Endodermal cell (in vitro differentiated cells): ENCODE measurements around the gene SEMA5A. TPM values are rescaled to one million over a fixed set of nuclear protein-coding genes. Genes with fewer than 3 reads are reported as not detected.

Source experiments
- DNase-seq: peaks from one replicate; pipeline ENCODE4 v3.0.0-alpha.2; 2017
- H3K27ac ChIP-seq: 2 replicates; pipeline ENCODE4 v1.5.1; 2013; ENCODE audit warnings: mild to moderate bottlenecking, low read depth, low read length, moderate library complexity
- H3K27me3 ChIP-seq: 2 replicates; pipeline ENCODE4 v1.6.1; 2013; ENCODE audit warnings: mild to moderate bottlenecking, low read length, moderate library complexity; ENCODE audit not compliant: insufficient read depth, control insufficient read depth, poor library complexity, severe bottlenecking
- H3K36me3 ChIP-seq: 2 replicates; pipeline ENCODE4 v1.7.0; 2013; ENCODE audit warnings: mild to moderate bottlenecking, low read length, moderate library complexity; ENCODE audit not compliant: control insufficient read depth, insufficient read depth
- H3K4me1 ChIP-seq: one replicate; pipeline ENCODE4 v1.7.0; 2013; ENCODE audit warnings: low read length; ENCODE audit not compliant: control insufficient read depth, insufficient read depth
- H3K4me3 ChIP-seq: 2 replicates; pipeline ENCODE4 v1.5.1; 2013; ENCODE audit warnings: mild to moderate bottlenecking, low read length, moderate library complexity
- H3K9ac ChIP-seq: 2 replicates; pipeline ENCODE4 v1.6.1; 2013; ENCODE audit warnings: mild to moderate bottlenecking, low read length, moderate library complexity; ENCODE audit not compliant: poor library complexity, severe bottlenecking; ENCODE audit errors: extremely low read depth
- H3K9me3 ChIP-seq: 2 replicates; pipeline ENCODE4 v1.6.1; 2013; ENCODE audit warnings: mild to moderate bottlenecking, low read length, moderate library complexity; ENCODE audit not compliant: control insufficient read depth
- H3K27ac Mint-ChIP-seq: 2 replicates; pipeline ENCODE4 v1.8.0; 2020; ENCODE audit warnings: mixed read lengths
- H3K27me3 Mint-ChIP-seq: 2 replicates; pipeline ENCODE4 v1.8.0; 2021; ENCODE audit warnings: mild to moderate bottlenecking, mixed read lengths; ENCODE audit not compliant: insufficient read depth
- H3K36me3 Mint-ChIP-seq: 2 replicates; pipeline ENCODE4 v1.8.0; 2020; ENCODE audit warnings: low read depth, mixed read lengths
- H3K4me1 Mint-ChIP-seq: 2 replicates; pipeline ENCODE4 v1.8.0; 2020; ENCODE audit warnings: mixed read lengths
- H3K4me3 Mint-ChIP-seq: 2 replicates; pipeline ENCODE4 v1.8.0; 2020; ENCODE audit warnings: mild to moderate bottlenecking, moderate library complexity, mixed read lengths
- H3K9me3 Mint-ChIP-seq: 2 replicates; pipeline ENCODE4 v1.8.0; 2020; ENCODE audit warnings: mild to moderate bottlenecking, mixed read lengths
- WGBS, 2 experiments: methylation state at CpG; one replicate each; pipeline versions ENCODE4 v1.1.5 to v1.1.7; 2013; ENCODE audit warnings: missing lambda C conversion rate in 2 of 2, mixed read lengths in 1 of 2; ENCODE audit not compliant: insufficient coverage in 1 of 2, insufficient read length in 1 of 2; 5-methylcytosine and 5-hydroxymethylcytosine counted together
- total RNA-seq, 2 donors: library from RNA; stranded (reverse); fragmentation: NEBNext Ultra II Directional in 1 of 2; extraction: Animal tissue kit (Norgen Biotek cat#: 25700) in 1 of 2; gene quantifications; 2 replicates in 1 of 2; 3 replicates in 1 of 2; pipeline ENCODE4 v1.2.1, GENCODE V29; 2021
- TF ChIP-seq, protein P1 (sequence below): fragments of 200-600 bp; sonication (generic); conservative IDR thresholded peaks from 2 replicates; pipeline ENCODE4 v1.5.0; 2021; ENCODE audit warnings: antibody characterized with exemption, mild to moderate bottlenecking

Gene SEMA5A
- total RNA-seq, 2 donors from 2014 or later = 46.8 to 77.8 TPM

DNA sequence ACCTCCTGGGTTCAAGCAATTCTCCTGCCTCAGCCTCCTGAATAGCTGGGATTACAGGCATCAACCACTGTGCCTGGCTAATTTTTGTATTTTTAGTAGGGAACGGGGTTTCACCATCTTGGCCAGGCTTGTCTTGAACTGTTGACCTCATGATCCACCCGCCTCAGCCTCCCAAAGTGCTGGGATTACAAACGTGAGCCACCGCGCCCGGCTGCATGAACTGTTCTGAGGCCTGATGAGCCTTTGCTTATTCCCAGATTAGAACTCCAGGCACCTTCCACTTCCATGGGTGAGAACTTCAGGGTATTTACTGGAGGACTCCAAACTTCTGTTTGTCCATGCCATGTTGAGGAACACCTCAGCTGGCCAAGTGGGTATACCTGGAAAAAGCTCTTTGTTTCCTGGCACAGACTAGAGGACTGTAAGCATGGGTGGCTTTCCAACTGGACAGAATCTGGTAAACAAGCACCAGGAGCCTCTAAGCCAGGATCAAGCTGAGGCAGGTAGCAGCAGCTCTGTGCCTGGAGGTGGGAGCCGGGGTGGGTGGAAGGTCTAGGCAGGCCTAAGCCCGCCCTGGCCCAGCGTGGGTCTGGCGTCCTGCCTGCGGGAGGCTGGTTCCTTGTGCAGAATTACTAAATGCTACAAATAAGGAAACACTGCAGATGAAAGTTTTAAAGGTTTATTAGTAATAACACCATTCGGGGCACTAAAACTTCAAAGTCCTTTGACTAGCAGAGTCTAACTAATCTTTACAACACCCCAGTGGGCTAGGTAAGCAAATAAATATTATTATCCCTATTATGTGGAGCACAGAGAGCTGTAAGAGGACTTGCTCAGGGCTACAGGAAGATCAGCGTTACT is 78.4 kb downstream of the SEMA5A start:
- Mint-ChIP-seq H3K36me3 (peaks cover 7% of the 10 kb centered on the region), H3K27ac (no peak overlapping the region), H3K4me1 (peaks cover 9% of the 10 kb centered on the region), H3K27me3 (no peaks in the 10 kb centered on the region), H3K9me3 (no peaks in the 10 kb centered on the region), H3K4me3 (no peak overlapping the region)
- no peak overlapping the region for H3K4me3 ChIP-seq
- H3K9me3 ChIP-seq = no peaks in the 10 kb centered on the region
- no peaks in the 10 kb centered on the region for H3K4me1 ChIP-seq
- no peaks in the 10 kb centered on the region for H3K27me3 ChIP-seq
- no peak overlapping the region for H3K9ac ChIP-seq
- H3K27ac ChIP-seq = no peak overlapping the region
- WGBS, 2 experiments = 87 to 92% methylated on average over 11 to 12 of the region's 13 CpGs
- H3K36me3 ChIP-seq = peaks cover 30% of the 10 kb centered on the region
- DNase-seq = no peak
- TF ChIP-seq, protein P1, sequence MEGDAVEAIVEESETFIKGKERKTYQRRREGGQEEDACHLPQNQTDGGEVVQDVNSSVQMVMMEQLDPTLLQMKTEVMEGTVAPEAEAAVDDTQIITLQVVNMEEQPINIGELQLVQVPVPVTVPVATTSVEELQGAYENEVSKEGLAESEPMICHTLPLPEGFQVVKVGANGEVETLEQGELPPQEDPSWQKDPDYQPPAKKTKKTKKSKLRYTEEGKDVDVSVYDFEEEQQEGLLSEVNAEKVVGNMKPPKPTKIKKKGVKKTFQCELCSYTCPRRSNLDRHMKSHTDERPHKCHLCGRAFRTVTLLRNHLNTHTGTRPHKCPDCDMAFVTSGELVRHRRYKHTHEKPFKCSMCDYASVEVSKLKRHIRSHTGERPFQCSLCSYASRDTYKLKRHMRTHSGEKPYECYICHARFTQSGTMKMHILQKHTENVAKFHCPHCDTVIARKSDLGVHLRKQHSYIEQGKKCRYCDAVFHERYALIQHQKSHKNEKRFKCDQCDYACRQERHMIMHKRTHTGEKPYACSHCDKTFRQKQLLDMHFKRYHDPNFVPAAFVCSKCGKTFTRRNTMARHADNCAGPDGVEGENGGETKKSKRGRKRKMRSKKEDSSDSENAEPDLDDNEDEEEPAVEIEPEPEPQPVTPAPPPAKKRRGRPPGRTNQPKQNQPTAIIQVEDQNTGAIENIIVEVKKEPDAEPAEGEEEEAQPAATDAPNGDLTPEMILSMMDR = no peak

DNA sequence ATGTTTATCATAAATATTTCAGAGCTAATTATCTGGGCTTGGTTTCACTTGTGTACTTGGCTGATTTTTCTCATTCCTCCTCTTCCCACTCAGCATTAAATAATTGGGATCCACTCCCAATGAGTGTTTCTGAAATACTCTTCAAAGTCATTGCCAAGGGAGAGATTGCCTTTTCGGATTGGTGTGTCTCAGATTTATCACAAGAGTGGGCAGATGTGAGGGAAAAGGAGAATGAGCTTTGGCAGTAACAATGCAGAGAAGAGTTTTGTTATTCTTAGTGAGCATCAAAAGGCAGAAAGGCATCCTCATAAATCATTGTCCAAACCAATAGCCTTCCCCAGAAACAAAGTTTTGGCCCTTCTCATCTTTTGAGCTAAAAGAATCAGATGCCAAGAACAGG is 79.2 kb downstream of the SEMA5A start:
- WGBS, 2 experiments = 63 to 89% methylated on average over 1 of the region's 1 CpG
- no peak overlapping the region for H3K27ac Mint-ChIP-seq
- no peaks in the 10 kb centered on the region for H3K9me3 Mint-ChIP-seq
- peaks cover 7% of the 10 kb centered on the region for H3K36me3 Mint-ChIP-seq
- no peak overlapping the region for H3K4me3 ChIP-seq
- TF ChIP-seq, protein P1 = no peak
- no peak overlapping the region for H3K4me3 Mint-ChIP-seq
- DNase-seq = no peak
- peaks cover 34% of the 10 kb centered on the region for H3K36me3 ChIP-seq
- no peaks in the 10 kb centered on the region for H3K27me3 ChIP-seq
- no peaks in the 10 kb centered on the region for H3K4me1 ChIP-seq
- H3K4me1 Mint-ChIP-seq = peaks cover 9% of the 10 kb centered on the region
- H3K9me3 ChIP-seq = no peaks in the 10 kb centered on the region
- no peak overlapping the region for H3K9ac ChIP-seq
- no peaks in the 10 kb centered on the region for H3K27me3 Mint-ChIP-seq
- no peak overlapping the region for H3K27ac ChIP-seq

DNA sequence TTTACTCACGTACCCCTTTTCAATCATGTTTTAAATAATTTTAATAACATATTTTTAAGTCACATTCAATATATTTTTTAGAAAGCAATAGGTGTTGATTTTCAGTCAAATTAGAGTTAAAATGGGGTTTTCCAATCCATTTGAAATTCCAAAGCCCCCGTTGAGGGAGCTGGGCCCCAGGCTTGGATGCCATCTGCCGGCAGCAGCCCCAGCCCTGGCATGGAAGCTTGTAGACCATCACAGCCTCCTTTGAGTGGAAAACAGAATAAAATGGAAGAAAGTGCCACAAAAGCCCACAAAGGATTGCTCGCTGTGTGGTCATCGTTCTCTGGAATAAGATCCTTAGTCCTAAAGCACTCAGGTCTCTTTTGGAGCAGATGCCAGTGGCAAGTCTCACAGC is 81.4 kb downstream of the SEMA5A start:
- no peaks in the 10 kb centered on the region for H3K36me3 Mint-ChIP-seq
- TF ChIP-seq, protein P1 = no peak
- H3K4me3 Mint-ChIP-seq = no peak overlapping the region
- Histone ChIP-seq H3K9me3 (peaks cover 3% of the 10 kb centered on the region), H3K36me3 (peaks cover 28% of the 10 kb centered on the region), H3K27me3 (no peaks in the 10 kb centered on the region), H3K27ac (no peak overlapping the region), H3K9ac (no peak overlapping the region), H3K4me1 (no peaks in the 10 kb centered on the region), H3K4me3 (no peak overlapping the region)
- peaks cover 9% of the 10 kb centered on the region for H3K4me1 Mint-ChIP-seq
- H3K9me3 Mint-ChIP-seq = peaks cover 3% of the 10 kb centered on the region
- no peaks in the 10 kb centered on the region for H3K27me3 Mint-ChIP-seq
- H3K27ac Mint-ChIP-seq = no peak overlapping the region
- no peak for DNase-seq
- 93 to 94% methylated on average over 3 to 4 of the region's 5 CpGs for WGBS, 2 experiments
